Stimulated activated CD4-positive, alpha-beta T cell treated with anti-CD3 and anti-CD28 coated beads, TNF-alpha, amount 100 ng/mL, for 4 hours (primary cell): ENCODE results near the gene SH3BP4.
"Not testable (repeated sequence)": the region's sequence is repeated elsewhere in the genome, so short reads cannot be mapped to it uniquely, and the experiment has no call there.

ENCODE experiments used
- DNase-seq, 3 experiments: peaks; one replicate each; pipeline ENCODE4 v3.0.0-alpha.2; 2020; ENCODE audit warnings: low read depth in 3 of 3

SH3BP4 gene

DNA sequence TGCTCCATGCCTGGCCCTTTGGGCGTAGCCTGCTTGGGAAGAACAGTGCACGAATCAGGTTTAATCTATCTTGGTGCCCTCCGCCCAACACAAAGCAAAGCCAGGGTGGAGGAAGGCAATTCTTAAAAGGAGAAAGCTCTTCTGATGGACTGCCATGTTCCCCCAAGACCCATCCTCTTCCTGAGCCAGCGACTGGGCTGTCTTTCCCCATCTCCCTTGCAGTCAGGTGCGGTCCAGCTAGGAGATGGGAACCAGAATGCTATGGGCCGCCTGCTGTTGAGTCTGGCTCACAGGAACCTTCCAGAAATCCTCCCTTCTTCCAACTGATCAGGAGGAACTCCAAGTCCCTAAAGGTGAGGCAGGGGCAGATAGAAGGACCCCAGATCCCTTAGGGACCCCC, 105.0 kb downstream of the SH3BP4 start:
- DNase-seq = no peak

DNA sequence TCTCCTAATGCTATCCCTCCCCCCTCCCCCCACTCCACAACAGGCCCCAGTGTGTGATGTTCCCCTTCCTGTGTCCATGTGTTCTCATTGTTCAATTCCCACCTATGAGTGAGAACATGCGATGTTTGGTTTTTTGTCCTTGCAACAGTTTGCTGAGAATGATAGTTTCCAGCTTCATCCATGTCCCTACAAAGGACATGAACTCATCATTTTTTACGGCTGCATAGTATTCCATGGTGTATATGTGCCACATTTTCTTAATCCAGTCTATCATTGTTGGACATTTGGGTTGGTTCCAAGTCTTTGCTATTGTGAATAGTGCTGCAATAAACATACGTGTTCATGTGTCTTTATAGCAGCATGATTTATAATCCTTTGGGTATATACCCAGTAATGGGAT, 105.8 kb downstream of the SH3BP4 start:
- not testable (repeated sequence) for DNase-seq

DNA sequence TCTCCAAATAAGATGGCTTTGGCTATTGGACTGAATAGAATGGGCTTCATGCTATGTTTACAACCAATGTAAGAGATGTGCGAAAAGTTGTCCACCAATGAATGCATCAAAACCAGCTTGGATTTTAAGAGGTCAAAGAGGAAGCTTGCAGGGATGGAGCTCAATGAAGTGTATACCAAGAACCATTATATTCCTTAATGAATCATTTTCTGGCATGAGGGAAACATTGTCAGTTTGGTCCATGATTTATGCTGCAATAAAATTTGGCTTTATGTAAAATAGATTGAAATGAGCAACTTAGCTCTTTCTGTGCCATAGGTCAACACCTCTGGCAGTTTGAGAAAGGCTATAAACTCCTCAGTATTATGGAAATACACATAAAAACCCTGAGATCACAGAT, 107.3 kb downstream of the SH3BP4 start:
- no peak for DNase-seq

DNA sequence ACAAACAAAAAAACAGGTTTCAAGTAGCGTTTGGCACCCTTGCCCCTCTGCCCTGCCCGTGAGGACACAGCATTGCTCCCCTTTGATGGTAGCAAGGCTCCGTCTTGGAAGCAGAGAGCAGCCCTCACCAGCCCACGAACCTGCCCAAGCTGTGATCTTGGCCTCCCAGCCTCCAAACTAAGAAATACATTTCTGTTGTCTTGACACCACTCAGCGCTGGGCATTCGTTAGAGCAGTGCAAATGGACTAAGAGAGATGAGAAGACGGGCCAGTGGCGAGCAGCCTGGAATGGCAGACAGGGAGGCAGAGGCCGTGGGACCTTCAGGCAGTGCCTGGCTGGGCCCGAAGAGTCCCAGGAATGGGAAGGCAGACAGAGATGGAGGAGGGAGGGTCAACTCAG, 109.8 kb downstream of the SH3BP4 start:
- DNase-seq = no peak

DNA sequence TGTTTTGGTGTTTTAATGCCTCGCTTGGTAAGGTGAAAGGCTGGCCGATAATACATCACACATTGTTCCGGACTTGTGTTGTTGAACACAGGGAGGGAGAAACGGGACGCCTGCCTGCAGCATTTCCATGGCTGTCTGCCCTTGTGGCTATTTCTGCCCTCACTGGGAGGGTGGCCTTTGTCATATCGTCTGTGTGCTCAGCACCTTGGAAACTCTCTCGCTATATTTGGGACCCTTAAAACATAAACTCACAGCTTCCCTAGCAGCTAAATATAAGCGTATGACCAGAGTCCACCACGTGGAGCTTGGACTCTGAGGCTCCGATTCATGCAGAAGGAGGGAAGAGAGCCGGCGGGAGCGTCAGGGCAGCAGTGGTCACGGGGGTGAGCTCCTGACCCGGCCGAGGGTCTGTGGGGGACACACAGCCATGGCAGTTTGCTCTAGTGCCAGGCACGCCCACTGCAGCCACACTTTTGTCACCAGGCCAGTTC, 111.7 kb downstream of the SH3BP4 start:
- DNase-seq = no peak

DNA sequence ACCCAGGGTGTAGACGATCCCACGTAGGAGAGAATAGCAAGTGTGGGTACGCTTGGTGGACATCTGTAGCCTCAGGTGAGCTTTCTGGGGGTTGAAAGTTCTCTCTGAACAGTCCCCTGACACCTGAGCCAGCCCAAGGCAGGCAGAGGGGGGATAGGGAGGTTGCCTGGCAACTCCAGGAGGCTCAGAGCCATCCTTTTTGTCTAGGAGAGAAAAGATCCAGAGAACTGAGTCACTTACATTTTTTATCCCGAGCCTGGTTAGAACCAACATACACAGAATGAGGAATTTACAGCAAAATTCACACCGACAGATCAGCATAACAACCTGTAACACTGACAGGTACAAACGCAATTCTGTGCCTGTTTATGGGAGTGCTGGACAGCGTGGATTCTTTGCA, 113.2 kb downstream of the SH3BP4 start:
- DNase-seq = no peak

DNA sequence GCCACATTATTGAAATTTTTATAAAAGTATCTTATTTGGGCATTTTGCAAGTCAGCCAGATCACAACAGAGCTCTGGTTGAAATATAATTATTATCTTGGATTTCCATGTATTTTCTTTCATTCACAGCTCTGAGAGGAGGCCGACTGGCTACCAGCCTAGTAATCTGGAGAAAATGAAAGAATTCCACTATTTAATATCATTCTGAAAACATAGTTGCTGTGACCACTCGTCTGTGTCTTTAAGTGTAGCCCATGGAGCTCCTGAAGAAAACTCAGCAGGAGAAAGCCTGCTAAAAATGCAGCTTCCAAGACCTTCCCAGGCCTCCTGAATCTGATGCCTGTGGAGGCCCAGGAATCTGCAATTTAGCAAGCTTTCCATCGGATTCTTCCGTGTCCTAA, 114.7 kb downstream of the SH3BP4 start:
- no peak for DNase-seq

DNA sequence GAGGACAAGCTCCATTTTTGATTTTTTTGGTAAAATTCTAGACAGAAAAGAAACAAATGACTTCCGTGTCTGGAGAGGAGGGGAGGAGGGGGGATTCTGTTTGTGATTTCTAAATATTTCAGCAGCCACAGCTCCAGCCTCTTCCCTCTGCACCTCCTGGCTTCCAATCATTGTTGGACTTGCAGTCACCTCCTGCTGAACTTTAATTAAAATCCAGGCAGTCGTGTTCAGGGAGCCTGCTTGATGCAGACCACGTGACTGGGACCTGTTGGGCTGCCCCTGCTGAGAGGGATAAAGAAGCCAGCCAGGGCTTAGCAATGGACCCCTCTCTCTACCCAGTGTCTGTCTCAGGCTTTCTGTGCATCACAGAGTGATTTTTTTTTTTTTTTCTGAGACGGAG, 115.1 kb downstream of the SH3BP4 start:
- no peak for DNase-seq

DNA sequence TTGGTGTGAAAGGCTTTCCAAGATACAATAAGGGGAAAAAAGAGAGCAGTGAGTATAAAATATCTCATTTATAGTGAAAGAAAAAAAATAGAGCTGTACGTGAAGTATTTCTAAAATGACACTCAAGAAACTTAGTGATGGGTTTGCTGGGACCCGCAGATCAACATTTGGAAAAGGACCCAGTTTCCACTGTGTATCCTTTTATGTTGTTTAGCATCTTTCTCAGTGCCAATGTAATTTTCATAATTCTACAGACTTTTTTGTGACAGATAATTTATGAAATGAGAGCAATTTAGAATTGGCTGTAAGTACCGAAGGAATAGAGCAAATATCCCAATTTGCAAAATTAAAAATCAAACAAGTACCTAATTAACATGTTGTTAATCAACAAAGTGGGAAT, 116.9 kb downstream of the SH3BP4 start:
- DNase-seq = no peak

DNA sequence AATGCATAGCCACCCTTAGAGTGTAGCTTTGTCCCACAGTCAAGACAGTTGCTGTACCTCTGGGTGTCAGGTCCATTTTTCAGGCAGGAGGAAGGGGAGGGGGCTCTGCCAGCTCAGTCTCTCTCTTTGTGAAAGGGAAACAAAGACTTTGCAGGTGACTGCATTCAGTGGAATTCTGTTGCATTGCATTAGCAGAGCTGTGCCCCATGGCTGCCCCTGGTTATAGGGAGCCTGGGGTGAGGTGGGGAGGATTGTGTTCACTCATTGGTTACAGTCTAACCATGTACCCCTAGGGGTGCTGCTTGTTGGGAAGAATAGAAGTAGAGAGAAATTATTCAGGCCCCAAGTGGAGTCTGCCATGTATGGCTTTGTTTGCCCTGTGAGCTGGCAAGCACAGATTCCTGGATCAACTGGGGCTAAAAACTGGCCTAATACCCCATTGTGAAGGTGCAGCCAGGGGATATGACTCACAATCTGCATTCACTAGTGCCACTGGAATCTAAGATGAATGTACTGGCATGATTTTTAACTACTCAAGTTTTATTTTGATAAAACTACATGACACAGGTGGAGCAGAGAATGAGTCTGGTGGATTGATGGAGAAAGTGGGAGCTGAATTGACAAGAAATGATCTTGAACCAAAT, 118.4 kb downstream of the SH3BP4 start:
- no peak for DNase-seq

DNA sequence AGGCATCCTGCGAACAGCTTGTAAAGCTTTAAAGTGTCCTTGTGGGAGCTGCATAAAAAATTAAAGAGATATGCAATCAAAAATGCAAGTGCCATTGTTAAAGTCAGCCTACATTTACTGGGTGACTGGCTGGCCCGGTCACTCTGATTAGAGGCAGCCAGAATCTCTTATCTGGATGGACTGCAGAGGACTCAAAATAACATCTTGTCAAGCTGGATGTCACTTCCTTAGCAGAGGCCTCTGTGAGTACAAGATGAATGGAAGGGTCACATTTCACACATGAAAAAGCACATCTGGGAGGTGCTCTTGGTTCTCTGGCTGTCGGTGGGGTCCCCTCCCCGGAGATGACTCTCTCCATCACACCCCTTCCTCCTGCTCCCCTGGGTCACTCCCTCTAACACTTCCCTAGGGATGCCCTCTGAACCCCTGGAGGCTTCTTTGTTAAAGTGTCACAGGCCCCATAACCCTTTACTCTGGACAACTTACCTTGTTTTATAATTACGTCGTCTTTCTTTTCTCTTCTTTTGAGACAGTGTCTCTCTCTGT, 122.1 kb downstream of the SH3BP4 start:
- no peak for DNase-seq

DNA sequence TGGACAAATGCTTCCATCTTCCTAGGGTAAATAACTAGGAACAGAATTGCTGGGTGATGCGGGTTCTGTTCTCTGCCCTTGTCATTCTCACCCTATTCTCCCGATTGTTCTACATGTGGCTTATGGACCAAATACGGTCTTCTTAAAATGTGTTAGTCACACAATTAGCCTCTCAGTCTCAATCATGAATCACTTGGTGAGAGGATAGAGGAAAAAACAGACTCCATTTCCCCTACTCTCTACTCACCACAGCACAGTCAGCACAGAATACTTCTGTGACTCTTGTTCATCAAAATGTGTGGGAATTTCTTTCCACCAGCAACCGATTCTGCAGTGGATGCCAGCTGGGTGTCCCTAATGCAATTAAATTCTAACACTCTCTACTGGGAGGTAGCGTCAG, 125.2 kb downstream of the SH3BP4 start:
- DNase-seq = no peak

DNA sequence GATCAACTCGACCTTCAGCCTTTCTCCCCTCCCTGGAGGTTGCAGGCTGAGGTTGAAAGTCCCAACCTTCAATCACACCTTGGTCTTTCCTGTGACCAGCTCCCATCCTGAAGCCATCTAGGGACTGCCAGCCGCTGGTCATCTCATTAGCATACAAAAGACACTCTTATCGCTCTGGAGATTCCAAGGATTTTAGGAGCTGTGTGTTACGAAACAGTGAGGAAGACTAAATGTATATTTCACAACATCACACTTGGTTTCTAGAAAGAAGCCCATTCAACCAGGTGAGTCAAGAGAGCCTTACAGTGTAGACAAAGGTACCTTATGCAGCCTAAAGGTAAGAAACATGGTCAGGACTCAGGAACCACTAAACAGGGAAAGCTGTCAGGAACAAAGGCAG, 126.4 kb downstream of the SH3BP4 start:
- DNase-seq = no peak

DNA sequence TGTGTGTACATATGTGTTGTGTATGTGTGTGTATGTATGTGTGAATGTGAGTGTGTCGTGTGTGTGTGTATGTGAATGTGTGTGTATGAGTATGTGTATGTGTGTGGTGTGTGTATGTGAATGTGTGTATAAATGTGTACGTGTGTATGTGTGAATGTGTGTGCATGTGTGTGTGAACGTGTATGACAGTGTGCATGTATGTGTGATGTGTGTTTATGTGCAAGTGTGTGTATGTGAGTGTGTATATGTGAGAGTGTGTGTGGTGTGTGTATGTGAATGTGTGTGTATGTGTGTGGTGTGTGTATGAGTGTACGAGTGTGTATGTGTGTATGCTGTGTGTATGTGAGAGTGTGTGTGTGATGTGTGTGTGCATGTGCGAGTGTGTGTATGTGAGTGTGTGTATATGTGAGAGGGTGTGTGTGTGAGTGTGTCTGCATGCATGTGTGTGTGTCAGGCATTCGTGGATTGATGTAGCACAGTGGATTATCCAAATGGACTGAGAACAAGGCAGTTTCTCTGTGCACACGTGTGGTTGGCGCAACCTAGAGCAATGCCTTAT, 127.2 kb downstream of the SH3BP4 start:
- DNase-seq = no peak

DNA sequence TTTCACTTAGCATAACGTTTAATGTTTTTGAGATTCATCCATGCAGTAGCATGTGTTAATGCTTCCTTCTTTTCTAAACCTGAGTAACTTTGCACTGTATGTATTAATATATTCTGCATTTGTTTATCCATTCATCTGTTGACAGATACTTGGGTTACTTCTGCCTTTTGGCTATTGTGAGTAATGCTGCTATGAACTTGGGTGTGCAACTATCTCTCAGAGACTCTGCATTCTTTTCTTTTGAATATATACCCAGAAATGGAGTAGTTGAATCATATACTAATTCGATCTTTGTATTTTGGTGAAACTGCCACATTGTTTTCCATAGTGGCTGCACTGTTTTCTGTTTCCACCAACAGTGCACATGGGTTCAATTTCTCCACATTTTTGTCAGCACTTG, 128.3 kb downstream of the SH3BP4 start:
- no peak for DNase-seq

DNA sequence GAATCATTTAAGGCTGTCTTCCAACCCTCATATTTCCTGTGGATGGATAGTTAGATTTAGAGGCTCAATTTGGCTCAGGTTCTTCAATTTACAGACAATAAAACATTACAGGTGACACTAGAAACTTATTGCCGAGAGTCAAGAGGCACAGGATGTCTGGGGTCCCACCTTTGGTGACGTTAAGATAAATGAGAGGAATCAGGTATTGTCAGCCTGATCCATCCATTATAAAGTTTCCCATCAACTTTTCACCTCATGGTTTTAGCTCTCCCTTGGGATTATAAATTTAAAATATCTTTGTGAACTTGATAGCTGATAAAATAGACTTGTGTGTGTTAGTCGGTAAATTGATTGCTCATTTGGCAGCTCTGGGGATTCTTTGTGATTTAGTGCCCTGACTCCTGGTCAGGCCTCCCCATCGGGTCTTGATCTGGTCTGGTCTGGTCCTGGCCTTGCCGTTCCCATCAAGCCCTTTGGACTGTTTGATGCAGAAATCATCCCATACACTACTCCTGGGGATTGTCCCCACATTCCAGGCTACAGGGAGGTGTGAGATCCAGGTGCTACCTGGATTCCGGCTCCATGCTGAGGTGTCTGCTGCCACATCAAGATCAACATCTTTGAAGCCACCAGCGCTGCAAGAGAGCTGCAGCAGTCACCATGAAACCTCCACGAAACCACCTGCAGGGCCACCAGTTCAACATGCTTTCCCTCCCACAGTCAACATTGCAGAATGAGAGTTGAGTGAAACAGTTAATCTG, 130.9 kb downstream of the SH3BP4 start:
- DNase-seq = no peak

DNA sequence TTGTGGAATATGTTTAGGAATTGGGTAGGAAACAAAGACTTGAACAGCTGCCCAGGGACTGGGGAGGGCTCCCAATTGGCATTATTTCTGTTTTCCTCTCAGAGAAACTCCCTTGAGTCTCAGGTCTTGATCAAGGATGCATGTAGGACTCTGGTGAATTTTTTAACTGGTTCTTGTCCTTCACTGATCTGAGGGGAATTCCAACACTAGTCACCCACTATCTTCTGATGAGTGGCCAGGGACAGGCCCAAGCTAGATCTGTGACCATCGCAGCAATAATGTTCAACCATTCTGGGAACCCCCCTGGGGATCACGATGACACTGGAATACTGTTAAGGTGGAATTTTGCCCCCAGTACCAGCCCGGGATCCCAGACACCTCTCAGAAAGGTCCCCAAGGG, 132.0 kb downstream of the SH3BP4 start:
- DNase-seq = no peak

DNA sequence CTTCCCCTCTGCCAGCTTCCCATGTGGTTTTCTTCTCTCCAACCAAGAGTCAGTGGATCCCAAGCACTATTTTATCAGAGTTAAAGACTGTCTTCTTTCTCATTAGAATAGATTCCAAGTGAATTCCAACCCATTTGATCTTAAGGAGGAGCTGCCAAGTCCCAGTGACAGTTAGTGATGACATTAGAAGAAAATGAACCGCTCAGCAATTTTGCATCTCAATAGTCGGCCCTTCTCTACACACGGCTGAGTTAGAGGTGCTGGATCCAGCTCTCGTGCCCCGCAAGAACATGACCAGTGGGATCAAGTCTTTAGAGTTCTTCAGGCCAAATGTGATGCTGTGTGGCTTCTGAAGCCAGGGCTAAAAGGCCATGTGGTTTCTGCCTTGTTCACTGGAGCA, 132.6 kb downstream of the SH3BP4 start:
- DNase-seq = no peak

DNA sequence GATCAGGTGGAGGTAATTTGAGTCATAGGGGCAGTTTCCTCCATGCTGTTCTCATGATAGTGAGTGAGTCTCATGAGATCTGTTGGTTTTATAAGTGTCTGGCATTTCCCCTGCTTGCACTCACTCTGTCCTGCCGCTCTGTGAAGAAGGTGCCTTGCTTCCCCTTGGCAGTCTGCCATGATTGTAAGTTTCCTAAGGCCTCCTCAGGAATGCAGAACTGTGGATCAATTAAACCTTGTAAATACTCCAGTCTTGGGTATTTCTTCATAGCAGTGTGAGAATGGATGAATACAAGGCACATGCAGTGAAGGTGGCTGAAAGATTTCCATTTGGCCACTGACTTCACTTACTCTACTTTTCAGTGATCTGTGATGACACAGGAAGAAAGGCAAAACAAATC, 133.7 kb downstream of the SH3BP4 start:
- no peak for DNase-seq

DNA sequence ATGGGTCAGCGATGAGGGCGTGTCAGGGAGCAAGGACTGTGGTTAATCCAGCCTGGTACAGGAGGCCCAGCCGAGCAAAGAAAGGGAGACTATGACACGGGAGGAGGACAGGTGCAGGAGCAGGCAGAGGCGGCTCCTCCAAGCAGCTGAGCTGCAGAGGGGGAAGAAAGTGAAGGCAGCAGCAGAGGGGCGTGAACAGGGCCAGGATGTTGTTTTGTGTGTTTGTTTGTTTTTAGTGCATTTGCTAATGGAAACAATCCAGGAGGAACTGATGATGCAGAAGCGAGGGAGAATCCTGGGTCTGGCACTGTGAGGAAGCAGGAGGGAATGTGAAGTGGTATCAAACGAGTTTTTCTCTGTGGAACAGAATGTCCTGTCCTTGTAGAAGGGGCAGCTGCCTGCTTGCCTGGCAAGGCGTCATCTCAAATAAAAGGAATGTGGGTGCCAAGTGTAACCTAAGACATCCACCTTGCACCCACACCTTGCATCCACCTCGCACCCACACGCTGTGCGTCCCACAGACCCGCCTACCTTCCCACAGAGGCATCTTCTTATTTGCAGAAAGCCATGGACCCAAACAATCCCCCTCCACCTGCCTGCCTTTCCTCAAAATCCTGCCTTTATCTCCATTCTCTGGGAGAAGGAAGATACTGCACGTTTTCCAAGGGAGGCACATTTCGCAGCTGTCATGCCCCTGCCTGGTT, 134.8 kb downstream of the SH3BP4 start:
- no peak for DNase-seq

DNA sequence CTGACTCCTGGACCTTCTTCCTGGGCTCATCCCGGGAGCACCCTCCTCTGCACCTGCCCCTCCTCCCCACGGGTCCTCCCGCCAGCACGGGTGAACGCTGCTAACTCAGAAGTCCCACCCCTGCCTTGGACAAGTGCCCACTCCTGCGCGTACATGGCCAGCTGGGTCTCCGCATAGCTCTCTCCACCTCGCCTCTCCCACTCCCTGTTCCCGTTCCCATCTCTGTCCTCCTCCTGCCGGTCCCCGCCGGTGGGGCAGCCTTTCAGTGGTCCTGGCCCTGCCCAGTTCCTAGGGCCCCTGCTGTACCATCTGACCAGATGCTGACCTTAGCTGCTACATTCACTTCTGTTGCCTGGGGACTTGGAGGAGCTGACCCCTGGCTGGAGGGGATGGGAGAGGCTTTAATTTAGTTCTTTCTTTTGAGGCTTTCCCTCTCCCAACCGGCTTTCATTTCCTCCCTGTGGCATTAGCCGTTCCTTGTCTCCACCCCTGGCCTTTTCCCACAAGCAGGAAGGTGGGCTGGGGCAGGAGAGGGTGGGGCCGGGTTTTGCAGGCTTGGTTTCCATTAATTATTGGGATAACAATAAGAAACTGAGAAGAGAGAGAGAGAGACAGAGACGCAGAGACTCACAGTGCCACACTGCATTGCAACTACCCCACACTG, 136.1 kb downstream of the SH3BP4 start:
- DNase-seq = no peak

DNA sequence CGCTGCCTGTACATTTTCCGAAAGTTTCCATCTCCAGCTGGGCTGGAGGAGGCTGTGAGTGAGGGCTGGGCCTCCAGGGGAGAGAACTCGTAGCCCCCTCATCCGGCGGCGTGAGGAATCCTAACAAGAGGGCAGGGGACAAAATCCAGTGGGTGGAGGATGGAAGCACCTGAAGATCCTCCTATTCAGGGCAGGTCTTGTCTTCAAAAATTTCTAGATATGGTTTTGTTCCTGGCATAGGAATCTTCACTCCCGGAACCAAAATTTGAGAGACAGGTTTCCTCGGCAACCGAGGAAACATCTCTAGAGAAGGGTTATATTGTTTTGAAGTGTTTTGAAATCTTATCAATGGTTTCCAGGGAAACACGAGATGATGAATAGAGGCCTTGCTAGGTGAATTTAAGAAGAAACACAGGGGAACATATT, 136.7 kb downstream of the SH3BP4 start:
- DNase-seq = no peak
